Colon (tissue), 2 donors: ENCODE results near the gene DENND5B.
"Not testable (repeated sequence)": the region's sequence is repeated elsewhere in the genome, so short reads cannot be mapped to it uniquely, and the experiment has no call there.

ENCODE experiments used
- FAIRE-seq: peaks from 2 replicates; lab custom pipeline; 2012; peaks lifted over from hg19 to GRCh38; lab: Jason Lieb, UNC
- donor health status: control.
- donor health status: control.

DENND5B gene

DNA sequence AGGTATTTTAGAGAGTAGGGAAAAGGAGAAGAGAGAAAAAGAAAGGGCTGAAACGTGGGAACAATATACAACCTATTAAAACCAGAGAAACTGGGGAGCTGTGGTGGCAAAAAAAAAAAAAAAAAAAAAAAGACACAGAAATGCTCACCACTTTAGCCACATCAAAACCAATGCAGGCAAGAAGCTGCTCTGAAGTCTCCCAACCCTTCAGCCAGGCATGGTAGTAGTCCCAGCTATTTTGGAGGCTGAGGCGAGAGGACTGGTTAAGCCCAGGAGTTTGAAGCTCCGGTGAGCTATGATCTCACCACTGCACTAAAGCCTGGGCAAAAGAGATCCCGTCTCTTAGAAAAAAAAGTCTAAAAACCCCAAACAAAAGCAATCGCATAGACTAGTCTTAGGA is 33.2 kb downstream of the DENND5B start:
- FAIRE-seq, result no peak

DNA sequence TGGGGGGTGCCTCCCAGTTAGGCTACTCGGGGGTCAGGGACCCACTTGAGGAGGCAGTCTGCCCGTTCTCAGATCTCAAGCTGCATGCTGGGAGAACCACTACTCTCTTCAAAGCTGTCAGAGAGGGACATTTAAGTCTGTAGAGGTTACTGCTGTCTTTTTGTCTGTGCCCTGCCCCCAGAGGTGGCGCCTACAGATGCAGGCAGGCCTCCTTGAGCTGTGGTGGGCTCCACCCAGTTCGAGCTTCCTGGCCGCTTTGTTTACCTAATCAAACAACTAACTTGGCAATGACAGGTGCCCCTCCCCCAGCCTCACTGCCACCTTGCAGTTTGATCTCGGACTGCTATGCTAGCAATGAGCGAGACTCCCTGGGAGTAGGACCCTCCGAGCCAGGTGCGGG is 35.5 kb downstream of the DENND5B start:
- FAIRE-seq, result not testable (repeated sequence)

DNA sequence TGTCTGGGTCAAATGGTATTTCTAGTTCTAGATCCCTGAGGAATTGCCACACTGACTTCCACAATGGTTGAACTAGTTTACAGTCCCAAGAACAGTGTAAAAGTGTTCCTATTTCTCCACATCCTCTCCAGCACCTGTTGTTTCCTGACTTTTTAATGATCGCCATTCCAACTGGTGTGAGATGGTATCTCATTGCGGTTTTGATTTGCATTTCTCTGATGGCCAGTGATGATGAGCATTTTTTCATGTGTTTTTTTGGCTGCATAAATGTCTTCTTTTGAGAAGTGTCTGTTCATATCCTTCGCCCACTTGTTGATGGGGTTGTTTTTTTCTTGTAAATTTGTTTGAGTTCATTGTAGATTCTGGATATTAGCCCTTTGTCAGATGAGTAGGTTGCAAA is 40.3 kb downstream of the DENND5B start:
- not testable (repeated sequence) for FAIRE-seq

DNA sequence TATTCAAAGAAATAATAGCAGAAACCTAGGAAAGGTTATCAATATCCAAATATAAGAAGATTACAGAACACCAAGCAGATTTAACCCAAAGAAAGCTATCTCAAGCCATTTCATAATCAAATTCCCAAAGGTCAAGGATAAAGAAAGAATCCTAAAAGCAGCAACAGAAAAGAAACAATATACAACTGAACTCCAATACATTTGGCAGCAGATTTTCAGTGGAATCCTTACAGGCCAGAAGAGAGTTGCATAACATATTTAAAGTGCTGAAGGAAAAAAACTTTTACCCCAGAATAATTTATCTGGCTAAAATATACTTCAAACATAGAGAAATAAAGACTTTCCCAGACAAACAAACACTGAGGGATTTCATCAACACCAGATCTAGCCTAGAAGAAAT is 54.3 kb downstream of the DENND5B start:
- FAIRE-seq, result no peak

DNA sequence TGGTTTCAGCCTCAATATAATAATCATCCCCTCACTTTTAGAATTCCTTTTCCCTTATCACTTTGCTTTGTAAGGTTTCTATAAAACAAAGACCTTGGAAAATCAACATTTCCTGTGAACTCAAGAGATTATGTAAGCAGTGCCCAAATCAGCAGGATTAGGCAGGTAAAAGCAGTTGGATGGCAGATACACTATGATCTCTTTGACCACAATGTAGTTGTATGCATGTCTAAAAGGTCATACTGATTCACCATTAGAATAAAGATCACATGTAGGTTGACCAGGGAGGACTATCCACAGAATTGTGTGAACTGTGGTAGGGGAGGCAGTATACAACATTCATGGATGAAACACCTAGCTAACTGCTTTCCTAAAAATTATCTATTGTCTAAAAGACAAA is 57.5 kb downstream of the DENND5B start:
- FAIRE-seq, result no peak

DNA sequence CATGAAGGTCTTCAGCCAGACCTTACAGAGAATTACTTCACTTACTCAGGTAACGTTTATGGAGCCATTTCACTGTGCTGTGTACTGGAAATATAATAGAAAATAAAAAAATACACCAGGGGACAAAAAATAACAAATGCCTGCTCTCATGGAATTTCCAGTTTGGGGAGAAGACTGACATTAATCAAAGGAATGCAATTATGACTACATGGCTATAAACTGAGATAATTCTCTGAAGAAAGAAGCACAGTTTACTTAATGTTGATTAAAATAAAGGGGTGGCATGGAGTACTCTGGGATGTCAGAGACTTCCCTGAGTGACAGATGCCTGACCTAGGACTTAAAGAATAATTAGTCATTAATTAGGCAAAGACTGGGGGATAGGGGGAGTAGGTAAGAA is 59.0 kb downstream of the DENND5B start:
- FAIRE-seq, result no peak

DNA sequence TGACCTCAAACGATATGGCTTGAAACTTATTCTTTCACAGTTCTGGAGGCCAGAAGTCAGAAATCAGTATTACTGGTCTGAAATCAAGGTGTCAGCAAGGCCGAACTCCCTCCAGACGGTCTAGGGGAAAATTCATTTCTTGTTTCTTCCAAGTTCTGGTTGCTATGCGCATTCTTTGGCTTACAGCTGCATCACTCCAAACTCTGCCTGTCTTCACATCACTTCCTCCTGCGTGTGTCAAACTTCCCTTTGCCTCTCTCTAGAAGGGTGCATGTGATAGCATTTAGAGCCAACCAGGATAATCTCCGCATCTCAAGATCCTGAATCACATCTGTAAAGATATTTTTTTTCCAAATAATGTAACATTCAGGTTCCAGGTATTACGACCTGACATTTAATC is 62.8 kb downstream of the DENND5B start:
- FAIRE-seq, result no peak

DNA sequence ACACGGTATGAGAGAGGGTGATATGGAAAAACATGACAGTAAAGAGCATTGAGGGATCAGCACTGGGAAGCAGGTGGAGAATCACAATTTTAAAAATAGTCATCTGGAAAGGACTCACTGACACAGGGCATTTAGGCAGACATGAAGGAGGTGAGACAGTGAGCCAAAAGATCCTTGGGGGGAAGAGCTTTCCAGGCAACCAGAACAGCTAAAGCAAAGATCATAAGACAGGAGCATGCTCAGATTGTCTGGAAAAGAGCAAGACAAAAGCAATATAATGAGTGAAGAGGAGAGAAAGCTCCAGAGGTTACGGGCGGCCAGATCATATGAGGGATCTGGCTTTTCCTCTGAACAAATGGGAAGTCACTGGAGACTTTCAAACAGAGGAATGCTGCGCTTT is 63.9 kb downstream of the DENND5B start:
- no peak for FAIRE-seq

DNA sequence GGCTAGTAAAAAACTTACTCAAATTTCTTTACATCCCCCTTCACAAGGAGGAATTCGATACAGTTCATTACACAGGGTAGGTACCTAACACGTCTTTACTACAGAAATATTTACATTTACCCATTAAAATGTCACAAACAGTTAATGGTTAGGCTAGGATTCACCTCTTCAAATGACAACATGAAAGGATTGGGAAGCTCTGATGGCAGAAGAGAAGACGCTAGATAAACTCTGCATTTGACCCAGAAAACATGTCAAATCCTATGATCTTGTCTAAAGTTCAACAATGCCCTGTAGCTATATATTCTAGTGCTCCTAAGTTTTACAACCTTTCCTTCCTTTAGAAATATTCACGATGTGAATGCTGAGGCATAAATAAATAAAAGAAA is 64.8 kb downstream of the DENND5B start:
- FAIRE-seq, result no peak

DNA sequence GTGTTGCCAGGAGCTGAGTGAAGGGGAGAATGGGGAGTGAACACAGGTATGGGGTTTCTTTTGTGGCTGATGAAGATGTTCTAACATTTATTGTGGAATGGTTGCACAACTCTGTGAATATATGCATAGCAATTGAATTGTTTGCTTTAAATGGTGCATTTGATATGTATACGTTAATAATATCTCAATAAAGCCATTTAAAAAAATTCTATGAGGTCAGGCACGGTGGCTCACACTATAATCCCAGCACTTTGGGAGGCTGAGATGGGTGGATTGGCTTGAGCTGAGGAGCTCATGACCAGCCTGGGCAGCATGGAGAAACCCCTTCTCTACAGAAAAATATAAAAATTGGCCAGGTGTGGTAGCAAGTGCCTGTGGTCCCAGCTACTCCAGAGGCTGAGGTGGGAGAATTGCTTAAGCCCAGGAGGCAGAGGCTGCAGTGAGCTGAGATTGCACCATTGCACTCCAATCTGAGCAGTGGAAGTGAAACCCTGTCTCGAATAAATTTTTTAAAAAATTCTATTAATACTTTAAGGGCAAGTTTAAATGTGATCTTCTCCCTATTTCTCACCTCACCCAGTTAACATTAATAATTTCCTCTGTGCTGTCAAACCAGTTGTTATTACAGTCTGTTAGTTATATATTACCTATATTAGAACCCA is 65.3 kb downstream of the DENND5B start:
- FAIRE-seq, result no peak

DNA sequence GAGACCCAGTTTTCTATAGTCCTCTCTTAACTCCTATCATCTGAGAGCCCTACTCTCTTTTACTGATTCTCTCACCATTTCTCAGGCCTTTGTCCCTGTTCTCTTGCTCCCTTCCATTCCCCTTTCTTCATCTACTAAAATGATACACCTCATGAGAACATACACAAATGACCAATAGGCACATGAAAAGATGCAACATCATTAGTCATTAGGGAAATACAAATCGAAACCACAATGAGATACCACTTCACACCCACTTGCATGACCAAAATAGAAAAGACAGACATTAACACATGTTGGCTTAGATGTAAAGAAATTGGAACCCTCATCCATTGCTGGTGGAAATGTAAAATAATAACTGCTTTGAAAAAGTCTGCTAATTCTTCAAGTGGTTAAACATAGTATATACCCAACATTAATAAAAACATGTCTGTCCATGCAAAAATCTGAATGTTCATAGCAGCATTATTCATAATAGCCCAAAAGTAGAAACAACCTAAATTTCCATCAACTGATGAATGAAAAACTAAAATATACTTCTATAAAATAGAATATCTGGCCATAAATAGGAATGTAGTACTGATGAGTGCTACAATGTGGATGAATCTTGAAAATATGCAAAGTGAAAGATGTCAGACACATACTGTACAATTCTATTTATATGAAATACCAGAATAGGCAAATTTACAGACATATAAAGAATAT is 66.0 kb downstream of the DENND5B start:
- no peak for FAIRE-seq

DNA sequence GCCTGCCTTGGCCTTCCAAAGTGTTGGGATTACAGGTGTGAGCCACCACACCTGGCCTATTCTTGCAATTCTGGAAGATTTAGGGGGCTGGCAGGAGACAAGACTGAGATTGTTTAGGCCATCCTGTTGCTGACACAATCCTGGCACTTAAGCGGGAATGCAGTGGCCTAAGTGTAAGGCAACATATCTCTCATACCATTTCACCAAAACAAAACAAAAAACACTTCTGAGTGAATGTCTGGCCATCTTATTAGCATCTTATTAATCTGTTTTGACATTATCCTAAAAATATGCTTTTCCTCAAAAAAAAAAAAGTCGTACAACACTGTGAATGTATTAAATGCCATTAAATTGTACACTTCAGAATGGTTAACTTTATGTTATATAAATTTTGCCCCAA is 67.6 kb downstream of the DENND5B start:
- no peak for FAIRE-seq

DNA sequence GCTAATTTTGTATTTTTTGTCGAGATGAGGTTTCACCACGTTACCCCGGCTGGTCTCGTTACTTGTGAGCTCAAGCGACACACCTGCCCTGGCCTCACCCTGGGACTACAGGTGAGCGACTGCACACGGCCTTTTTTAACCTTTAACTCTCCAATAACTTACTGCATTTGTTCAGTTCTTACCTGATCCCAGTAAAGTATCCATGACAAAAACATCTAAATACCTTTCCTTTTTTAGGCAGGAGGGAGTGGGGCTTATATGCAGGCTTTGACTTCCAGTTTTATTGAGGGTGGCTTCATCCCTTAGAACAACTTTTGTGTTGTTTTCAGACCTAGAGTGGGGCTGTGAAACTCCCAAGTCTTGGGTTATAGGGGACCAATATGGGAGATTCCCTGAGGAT is 68.3 kb downstream of the DENND5B start:
- no peak for FAIRE-seq

DNA sequence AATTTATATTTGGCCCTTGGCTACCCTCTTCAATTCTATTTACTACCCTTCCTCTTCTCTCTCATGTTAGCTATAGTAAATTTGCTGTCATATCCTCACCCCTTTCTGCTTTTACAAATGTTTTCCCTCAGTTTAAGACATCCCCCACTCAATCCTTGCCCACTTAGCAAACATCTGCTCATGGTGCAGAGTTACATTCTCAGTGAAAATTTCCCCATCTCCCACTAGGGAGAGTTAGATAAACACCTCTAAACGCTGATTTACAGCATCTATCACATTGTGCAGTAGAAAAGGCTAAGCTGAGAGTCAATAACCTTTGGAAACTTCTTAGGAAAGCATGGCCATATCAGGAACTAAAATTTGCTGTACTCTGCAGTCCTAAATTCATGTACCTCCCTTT is 69.0 kb downstream of the DENND5B start:
- FAIRE-seq, result no peak

DNA sequence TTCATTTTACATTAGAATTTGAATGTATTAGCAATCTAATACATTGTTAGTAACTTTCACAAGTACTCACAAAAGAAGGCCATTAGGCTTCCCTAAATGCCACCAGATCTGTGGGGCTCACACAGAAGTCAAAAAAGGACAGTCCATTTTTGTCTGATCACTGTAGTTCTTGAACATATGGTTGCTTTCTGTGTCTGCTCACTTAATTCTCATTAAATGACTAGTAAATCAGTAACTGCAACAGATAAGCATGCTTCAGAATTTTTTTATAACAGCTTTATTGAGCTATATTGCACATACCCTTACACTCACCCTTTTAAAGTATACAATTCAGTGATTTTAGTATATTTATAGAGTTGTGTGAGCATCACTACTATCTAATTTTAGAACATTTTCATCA is 71.4 kb downstream of the DENND5B start:
- no peak for FAIRE-seq

DNA sequence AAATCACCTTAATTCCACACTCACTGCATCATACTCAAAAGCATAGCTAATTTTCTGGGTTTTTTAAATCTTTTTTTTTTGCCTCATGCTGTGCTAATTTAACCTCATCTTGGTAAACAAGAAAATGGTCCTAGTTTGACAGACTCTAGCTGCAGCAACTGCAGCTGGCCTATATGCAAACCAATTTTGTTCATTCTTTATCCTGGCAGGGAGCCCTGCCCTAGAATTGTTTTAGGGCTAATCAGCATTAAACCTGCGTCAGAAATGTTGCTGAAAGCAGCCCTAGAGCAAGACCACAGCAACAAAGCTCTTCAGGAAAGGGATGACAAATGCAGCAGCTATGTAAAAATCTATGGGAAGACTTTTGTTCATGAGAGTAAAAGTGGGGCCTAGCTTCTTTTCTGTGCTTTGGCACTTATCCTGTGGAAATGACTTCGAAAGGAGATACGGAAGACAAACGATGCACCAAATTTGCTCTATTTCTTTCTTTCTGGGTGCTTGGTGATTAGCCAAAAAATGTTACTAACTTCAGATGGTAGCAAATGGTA is 72.2 kb downstream of the DENND5B start:
- FAIRE-seq, result no peak

DNA sequence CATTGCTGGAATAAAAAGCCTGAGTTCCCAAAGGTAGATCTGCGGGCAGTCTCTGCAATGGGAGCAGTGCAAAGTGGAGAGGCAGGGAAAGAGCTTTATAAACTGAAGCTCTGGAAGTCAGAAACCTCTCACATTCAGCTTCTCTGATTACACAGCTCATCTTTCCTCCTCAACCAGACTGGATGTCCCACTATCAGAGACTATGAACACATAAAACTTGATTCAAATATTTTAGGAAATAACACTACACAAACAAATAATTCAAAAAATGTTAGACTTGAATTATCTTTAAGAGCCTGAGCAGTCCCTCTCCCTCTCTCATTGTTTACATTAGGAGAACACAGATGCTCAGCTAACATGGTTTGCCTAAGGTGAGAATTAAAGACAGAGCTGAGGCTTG is 72.9 kb downstream of the DENND5B start:
- no peak for FAIRE-seq

DNA sequence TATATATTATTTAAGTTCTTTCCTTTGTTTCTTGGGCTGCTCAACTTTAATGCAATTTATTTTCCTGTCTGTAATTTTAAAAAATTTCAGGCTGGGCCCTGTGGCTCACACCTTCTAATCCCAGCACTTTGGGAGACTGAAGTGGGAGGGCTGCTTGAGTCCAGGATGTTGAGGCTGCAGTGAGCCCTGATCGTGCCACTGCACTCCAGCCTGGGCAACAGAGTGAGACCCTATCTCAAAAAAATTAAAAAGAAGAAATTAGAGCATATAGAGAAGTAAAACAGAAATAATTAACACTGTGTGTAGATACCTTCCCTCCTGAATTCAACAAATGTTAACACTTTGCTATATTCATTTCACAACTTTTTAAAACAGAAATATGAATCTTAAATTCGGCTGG is 74.2 kb downstream of the DENND5B start:
- no peak for FAIRE-seq

DNA sequence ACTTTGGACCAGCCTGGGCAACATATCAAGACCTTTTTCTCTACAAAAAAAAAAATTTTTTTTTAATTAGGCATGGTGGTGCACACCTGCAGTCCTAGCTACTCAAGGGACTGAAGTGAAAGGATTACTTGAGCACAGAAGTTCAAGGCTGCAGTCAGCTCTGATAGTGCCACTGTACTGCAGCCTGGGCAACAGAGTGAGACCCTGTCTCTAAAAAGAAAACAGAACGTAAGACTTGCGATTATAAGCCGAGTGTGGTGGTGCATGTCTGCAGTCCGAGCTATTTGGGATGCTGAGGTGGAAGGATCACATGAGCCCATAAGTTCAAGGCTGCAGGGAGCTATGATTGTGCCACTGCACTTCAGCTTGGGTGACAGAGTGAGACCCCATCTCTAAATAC is 76.0 kb downstream of the DENND5B start:
- no peak for FAIRE-seq

DNA sequence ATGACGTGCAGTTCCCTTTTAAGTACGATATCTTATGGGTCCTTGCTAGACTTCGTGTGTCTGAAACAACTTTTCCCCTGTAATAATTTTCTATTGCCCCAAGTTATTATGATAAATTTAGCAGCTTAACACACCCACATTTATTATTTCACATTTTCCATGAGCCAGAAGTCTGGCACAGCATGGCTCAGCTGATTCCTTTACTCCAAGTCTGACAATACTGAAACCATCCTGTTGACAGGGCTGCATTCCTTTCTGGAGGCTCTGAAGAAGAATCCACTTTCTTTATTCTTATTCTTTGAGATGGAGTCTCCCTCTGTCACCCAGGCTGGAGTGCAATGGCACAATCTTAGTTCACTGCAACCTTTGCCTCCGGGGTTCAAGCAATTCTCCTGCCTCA is 80.9 kb downstream of the DENND5B start:
- FAIRE-seq, result no peak

DNA sequence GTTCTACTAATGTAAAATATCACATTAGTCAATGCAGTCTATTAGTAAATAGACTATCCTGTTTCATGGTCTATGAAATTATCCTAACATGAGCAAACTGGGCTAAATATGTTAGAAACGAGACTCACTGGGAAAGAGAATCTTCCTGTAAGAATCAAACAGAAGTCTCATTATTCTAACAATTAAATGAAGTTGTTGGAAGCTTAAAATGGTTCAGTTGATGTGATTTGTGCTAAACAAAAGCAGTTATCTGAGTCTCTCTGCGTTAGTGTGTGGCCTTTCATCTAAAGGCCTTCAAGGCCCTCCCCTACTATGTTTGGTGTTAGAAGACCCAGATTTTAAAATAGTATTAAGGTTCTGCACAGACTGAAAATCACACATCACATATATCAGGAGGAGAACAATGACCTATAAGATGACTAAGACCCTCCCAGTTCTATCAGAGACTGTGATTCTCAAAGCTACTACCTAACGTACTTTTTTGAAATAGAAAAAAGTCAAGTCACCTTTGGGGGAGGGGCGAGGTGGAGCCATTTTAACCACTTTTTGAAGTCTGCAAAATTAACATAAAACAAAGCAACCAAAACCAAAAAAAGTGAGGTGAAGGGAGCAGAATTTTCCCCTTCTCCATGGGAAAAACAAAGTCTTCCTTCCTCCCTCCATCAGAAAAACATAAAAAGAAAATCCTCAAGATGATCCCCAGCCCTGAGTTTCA is 82.3 kb downstream of the DENND5B start:
- no peak for FAIRE-seq

DNA sequence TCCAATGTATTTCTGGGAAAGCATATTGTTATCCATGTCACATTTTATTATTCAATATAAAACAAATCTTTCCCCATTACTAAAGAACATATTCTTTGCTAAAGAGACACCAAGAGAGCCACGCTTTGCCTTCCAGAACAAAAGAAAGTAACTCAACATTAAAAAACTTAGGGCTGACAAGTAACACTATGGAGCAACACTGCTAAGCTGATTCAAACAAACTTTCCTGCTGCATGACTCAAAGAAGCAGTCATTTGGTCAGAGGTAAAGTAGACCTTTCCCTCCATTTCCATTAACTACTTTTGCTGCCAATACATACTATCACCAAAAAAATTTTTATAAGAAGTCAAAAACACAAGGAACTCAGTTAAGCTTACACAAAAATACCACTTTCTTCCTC is 83.0 kb downstream of the DENND5B start:
- FAIRE-seq, result no peak
